ENCODE results near the gene NR2E1.

Gene NR2E1

DNA sequence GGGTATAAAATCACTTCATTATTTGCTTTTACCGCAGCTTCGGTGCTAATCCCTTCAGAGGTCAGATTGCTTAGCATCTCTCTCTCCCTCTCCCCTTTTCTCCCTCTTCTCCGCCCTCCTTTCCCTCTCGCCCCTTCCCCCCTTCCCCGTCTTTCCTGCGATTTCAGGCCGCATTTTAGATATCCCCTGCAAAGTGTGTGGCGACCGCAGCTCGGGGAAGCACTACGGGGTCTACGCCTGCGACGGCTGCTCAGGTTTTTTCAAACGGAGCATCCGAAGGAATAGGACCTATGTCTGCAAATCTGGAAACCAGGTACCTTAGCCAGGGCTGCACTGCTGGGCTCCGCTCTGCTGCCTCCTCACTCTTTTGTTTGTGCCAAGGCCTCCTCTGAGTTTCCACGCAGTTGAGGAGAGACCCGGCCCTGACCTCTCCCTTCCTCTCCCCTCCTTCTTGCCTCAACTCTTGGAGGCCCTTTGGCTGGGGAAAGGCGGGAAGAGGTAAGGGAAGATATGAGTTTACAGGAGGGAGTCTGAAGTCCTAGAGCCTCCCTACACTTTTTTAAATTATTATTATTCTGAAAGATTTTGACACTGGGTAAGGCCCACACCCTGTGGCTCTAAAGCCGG lies 5.6 kb downstream of the NR2E1 start:
- no peak for DNase-seq (ENCODE audit: low read depth)

- no peak for DNase-seq (ENCODE audit: low read depth)
Measured at GRCh38 chr6:108171918-108172516, 6.2 kb downstream of the NR2E1 start.

- DNase-seq (ENCODE audit: low read depth): no peak
Measured at GRCh38 chr6:108174371-108175175, 8.8 kb downstream of the NR2E1 start.

GRCh38 chr6:108175176-108175591 lies 9.4 kb downstream of the NR2E1 start:
- no peak for DNase-seq (ENCODE audit: low read depth)

- no peak for DNase-seq (ENCODE audit: low read depth)
Measured at GRCh38 chr6:108175592-108176279, 9.9 kb downstream of the NR2E1 start.

DNA sequence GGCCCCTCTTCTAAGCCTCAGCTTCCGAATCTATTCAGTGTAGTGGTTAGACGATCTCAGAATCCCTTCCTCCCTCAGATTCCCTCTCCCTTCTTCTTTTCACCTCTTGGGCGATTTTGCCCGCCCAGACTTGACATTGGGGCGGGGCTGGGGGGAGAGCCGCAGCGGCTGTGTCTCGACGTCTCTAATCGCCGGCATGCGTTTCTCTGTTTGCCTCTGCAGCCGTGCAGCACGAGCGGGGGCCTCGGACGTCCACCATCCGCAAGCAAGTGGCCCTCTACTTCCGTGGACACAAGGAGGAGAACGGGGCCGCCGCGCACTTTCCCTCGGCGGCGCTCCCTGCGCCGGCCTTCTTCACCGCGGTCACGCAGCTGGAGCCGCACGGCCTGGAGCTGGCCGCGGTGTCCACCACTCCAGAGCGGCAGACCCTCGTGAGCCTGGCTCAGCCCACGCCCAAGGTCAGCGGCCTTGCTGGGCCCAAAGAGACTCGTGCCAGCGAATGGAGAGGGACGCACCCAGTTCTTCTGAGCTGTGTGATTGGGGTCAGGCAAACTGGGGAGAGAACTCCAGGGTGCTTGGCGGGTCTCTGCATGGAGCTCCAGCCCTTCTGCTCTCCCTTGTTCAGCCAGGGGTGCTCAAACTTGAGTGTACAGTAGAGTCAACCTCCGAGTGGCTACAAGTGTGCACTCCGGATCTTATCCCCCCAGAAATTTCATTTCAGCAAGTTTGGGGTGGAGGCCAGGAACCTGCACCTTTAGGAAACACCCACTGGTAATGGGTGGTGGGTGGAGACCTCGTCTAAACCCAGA lies 10.7 kb downstream of the NR2E1 start:
- DNase-seq (ENCODE audit: low read depth): no peak

DNA sequence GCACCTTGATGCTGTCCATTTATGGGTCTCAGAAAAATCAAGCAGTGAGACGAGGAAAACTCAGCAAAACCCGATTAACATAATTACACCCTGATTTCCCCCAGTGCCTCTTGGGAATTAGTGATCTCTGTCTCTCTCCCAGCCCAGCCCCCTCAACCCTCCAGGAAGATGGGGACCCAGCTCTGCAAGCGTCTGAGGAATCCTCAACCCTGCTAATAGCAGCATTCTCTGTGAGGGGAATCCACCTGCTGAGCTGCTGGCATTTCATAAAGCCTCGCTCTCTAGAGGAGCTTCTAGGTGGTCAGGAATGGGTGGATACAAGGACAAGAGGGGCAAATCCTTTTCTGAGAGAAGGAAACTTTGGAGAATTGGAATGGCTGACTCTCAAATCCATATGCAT lies 13.9 kb downstream of the NR2E1 start:
- no peak for DNase-seq (ENCODE audit: low read depth)

- DNase-seq (ENCODE audit: low read depth): no peak
Measured at GRCh38 chr6:108180266-108180665, 14.4 kb downstream of the NR2E1 start.

DNA sequence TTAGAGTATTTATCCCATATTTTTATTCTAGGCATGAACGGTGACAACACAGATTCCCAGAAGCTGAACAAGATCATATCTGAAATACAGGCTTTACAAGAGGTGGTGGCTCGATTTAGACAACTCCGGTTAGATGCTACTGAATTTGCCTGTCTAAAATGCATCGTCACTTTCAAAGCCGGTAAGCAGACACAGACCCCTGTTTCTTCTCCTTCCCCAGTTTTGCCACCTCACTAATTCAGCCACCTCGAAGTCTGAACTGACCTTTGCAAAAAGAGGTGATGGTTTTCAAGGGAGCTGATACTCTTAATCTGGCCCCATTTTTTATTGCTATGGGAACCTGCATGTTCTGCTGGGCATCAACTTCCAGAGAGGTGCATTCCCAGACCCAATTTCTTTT lies 15.0 kb downstream of the NR2E1 start:
- no peak for DNase-seq (ENCODE audit: low read depth)

GRCh38 chr6:108186226-108186625 lies 20.4 kb downstream of the NR2E1 start:
- no peak for DNase-seq (ENCODE audit: low read depth)

DNA sequence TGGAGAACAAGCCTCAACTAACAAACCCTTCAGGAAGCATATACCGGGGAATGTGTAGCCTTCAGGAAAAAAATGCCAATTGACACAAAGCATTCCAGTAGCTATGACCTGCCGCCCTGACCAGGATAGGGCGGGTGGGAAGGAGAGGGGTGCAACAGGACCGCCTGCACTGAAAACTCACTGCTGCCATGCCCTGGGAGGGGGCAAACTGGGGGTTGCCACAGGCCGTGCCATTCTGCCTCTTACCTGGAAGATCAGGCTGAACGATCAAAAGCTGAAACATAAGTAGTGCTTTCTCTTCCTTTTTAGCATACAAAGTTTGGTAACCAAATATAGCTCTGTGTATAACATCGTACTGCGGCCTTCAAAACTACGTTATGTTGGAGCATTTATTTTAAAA lies 21.7 kb downstream of the NR2E1 start:
- DNase-seq (ENCODE audit: low read depth): no peak

GRCh38 chr6:108193131-108193530 lies 27.3 kb downstream of the NR2E1 start:
- no peak for DNase-seq (ENCODE audit: low read depth)

- DNase-seq (ENCODE audit: low read depth): no peak
Measured at GRCh38 chr6:108193835-108194234, 28.0 kb downstream of the NR2E1 start.

DNA sequence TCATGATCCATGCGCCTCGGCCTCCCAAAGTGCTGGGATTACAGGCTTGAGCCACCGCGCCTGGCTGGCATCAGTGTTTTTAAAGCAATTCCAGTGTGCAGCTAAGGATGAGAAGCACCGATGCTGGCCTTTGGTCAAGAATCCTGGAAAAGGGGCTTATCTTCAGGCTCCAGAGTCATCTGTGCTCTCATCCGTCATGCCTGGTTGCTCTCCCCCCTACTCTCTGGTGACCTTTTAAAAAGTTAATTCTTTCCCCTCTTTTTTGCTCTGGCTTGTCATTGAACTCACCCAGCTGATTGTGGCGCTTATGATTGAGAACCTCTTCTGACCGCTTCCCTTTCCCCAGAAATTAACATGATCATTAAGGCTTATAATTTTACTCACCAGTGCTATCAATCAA lies 28.7 kb downstream of the NR2E1 start:
- DNase-seq (ENCODE audit: low read depth): no peak

- DNase-seq (ENCODE audit: low read depth): no peak
Measured at GRCh38 chr6:108195209-108195608, 29.4 kb downstream of the NR2E1 start.

- no peak for DNase-seq (ENCODE audit: low read depth)
Measured at GRCh38 chr6:108198761-108199498, 33.1 kb downstream of the NR2E1 start.

- DNase-seq (ENCODE audit: low read depth): no peak
Measured at GRCh38 chr6:108200186-108200585, 34.4 kb downstream of the NR2E1 start.

DNA sequence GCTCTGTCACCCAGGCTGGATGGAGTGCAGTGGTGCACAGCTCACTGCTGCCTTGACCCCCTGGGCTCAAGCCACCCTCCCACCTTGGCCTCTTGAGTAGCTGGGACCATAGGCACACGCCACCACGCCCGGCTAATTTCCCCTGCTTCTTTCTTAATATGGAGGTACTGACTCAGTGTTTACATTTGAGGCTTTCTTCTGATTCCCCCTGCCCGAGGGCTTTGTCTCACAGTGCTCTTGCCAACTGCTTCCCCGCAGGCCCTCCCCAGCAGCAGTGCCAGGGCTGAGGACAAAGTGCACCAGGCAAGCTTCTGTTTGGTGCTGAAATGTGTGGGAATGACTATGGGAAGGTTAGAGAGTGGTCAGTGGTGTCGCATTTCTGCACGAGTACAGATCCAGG lies 34.8 kb downstream of the NR2E1 start:
- no peak for DNase-seq (ENCODE audit: low read depth)

GRCh38 chr6:108203189-108204112 lies 37.6 kb downstream of the NR2E1 start:
- DNase-seq (ENCODE audit: low read depth): no peak

DNA sequence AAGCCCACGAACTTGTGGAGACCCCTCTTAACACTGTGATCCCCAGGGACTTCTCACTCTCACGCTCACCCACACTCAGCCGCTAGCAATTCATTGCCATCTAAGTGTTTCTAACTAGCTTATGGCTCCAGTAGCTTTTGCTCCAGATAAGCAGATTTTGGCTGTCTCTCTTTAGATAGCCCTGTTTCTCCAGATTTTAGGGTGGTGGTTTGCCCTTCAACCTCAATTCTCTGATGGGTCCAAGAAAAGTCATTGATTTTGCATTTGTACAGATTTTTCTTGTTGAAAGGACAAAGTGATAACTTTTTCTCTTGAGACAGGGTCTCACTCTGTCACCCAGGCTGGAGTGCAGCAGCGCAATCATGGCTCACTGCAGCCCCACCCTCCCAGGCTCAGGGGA lies 41.2 kb downstream of the NR2E1 start:
- DNase-seq (ENCODE audit: low read depth): no peak
